T-helper 1 cell (primary cell): ENCODE results near the gene AKR1E2.

Experiments used
- DNase-seq, 5 donors: peaks; one replicate each; pipeline ENCODE4 v3.0.0-alpha.2; 2012 to 2020

Gene AKR1E2

GRCh38 chr10:4847561-4848355 is 21.8 kb downstream of the AKR1E2 start:
- no peak for DNase-seq

- no peak for DNase-seq
Measured at GRCh38 chr10:4848356-4849041, 22.5 kb downstream of the AKR1E2 start.

- no peak for DNase-seq
Measured at GRCh38 chr10:4849042-4849402, 23.0 kb downstream of the AKR1E2 start.

GRCh38 chr10:4849555-4850242 is 23.7 kb downstream of the AKR1E2 start:
- DNase-seq, result peak; percentile 70 to 85 (median 79)

- DNase-seq, result no peak
Measured at GRCh38 chr10:4850397-4850796, 24.4 kb downstream of the AKR1E2 start.

GRCh38 chr10:4851176-4851575 is 25.2 kb downstream of the AKR1E2 start:
- no peak for DNase-seq

GRCh38 chr10:4851846-4852245 is 25.8 kb downstream of the AKR1E2 start:
- DNase-seq, result no peak

- DNase-seq, result no peak
Measured at GRCh38 chr10:4865945-4866661, 40.1 kb downstream of the AKR1E2 start.

GRCh38 chr10:4867109-4867519 is 41.1 kb downstream of the AKR1E2 start:
- DNase-seq, result no peak

- DNase-seq, result no peak
Measured at GRCh38 chr10:4867520-4868356, 41.7 kb downstream of the AKR1E2 start.

- no peak for DNase-seq
Measured at GRCh38 chr10:4868357-4868657, 42.3 kb downstream of the AKR1E2 start.

GRCh38 chr10:4882704-4883078 is 56.7 kb downstream of the AKR1E2 start:
- DNase-seq, result no peak

GRCh38 chr10:4883079-4883739 is 57.2 kb downstream of the AKR1E2 start:
- no peak for DNase-seq

GRCh38 chr10:4885162-4885561 is 59.2 kb downstream of the AKR1E2 start:
- peak in 1 of 5 donors; percentile 5 for DNase-seq

- no peak for DNase-seq
Measured at GRCh38 chr10:4887501-4887900, 61.5 kb downstream of the AKR1E2 start.

GRCh38 chr10:4888236-4888635 is 62.2 kb downstream of the AKR1E2 start:
- no peak for DNase-seq

GRCh38 chr10:4889959-4890358 is 64.0 kb downstream of the AKR1E2 start:
- DNase-seq, result no peak

GRCh38 chr10:4892681-4893080 is 66.7 kb downstream of the AKR1E2 start:
- DNase-seq, result no peak

- DNase-seq, result no peak
Measured at GRCh38 chr10:4894335-4894734, 68.3 kb downstream of the AKR1E2 start.
